Posterior vena cava (tissue), 2 donors: Measurements from ENCODE around the gene KANK2. TPM values are rescaled to one million over a fixed set of nuclear protein-coding genes. Genes with fewer than 3 reads are reported as not detected.

ENCODE experiments used
- DNase-seq: peaks from one replicate; pipeline ENCODE4 v3.0.0-alpha.2; 2020; ENCODE audit warnings: low spot score
- intact Hi-C, 2 donors: fragments of 100-400 bp; cut with DNase I; formaldehyde crosslinking; loops; one replicate each; pipeline versions ENCODE4 v1.14.1 to v1.14.2; 2022 to 2023
- total RNA-seq, 2 donors: library from RNA; stranded (reverse); fragmentation: NEBNext Ultra II Directional; extraction: Animal tissue kit (Norgen Biotek cat#: 25700); gene quantifications; one replicate each; pipeline ENCODE4 v1.2.1, GENCODE V29; 2021
- donor health status: DM: yes; HTN: yes; CAD: no.
- donor health status: DM: yes; HTN: yes; CAD: no.

Gene KANK2
- total RNA-seq, 2 donors from 2014 or later, result 355 to 482 TPM

GRCh38 chr19:11202488-11203193 is 5.3 kb upstream of the KANK2 start:
- no peak for DNase-seq
- intact Hi-C loops, result loop anchor here (5.0 to 10.0 kb wide), 2 partner anchors 65 to 168 kb away; no protein-coding TSS in a partner anchor

- DNase-seq, result no peak
- intact Hi-C loops, result loop anchor here (5.0 to 10.0 kb wide), 2 partner anchors 64 to 167 kb away; no protein-coding TSS in a partner anchor
These were observed 4.4 kb upstream of the KANK2 start for GRCh38 chr19:11201791-11202190.

- intact Hi-C loops, result loop anchor here (5.0 to 10.0 kb wide), 2 partner anchors 64 to 166 kb away; no protein-coding TSS in a partner anchor
- no peak for DNase-seq
These were observed 3.6 kb upstream of the KANK2 start for GRCh38 chr19:11200931-11201330.

GRCh38 chr19:11200015-11200574 is 2.8 kb upstream of the KANK2 start:
- DNase-seq, result no peak
- intact Hi-C loops, result loop anchor here (5.0 to 10.0 kb wide), 2 partner anchors 63 to 165 kb away; no protein-coding TSS in a partner anchor

GRCh38 chr19:11199517-11199916 is 2.2 kb upstream of the KANK2 start:
- DNase-seq, result no peak

DNA sequence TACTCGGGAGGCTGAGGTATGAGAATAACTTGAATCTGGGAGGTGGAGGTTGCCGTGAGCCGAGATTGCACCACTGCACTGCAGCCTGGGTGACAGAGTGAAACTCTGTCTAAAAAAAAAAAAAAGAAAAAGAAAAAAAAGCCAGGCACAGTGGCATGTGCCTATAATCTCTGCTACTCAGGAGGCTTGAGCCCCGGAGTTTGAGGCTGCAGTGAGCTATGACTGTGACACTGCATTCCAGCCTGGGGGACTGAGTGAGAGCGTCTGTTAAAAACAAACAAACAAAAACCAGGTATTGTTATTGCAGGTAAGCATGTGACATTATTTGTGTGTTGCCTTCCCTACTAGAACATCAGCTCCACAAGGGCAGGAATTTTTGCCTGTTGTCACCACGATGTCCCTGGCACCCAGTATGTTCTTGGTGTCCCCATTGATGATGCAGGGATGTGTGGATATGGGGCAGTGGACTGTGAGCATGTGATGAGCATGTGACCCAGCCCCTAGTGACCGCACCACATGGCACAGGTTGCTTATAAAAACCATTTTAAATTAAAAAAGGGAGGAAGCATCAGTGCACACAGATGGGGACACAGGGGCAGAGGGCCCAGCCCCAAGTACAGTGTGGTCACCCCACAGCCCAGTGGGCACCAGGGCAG is 1.6 kb upstream of the KANK2 start:
- intact Hi-C loops, result loop anchor here in 1 of 2 donors (5.0 kb wide), 1 partner anchor 37 kb away; no protein-coding TSS in a partner anchor
- DNase-seq, result no peak

More at GRCh38 chr19:11199517-11199916, 2.2 kb upstream of the KANK2 start:
- intact Hi-C loops, result loop anchor here in 1 of 2 donors (5.0 kb wide), 1 partner anchor 37 kb away; no protein-coding TSS in a partner anchor

- intact Hi-C loops, result loop anchor here in 1 of 2 donors (5.0 kb wide), 1 partner anchor 36 kb away; no protein-coding TSS in a partner anchor
- no peak for DNase-seq
These were observed 810 bp upstream of the KANK2 start for GRCh38 chr19:11198175-11198534.

GRCh38 chr19:11196406-11197287 is 698 bp downstream of the KANK2 start:
- no peak for DNase-seq
- intact Hi-C loops, result loop anchor here in 1 of 2 donors (5.0 kb wide), 1 partner anchor 34 kb away; no protein-coding TSS in a partner anchor

GRCh38 chr19:11195681-11196080 is 1.7 kb downstream of the KANK2 start:
- intact Hi-C loops, result loop anchor here in 1 of 2 donors (5.0 kb wide), 1 partner anchor 33 kb away; no protein-coding TSS in a partner anchor
- DNase-seq, result no peak

GRCh38 chr19:11194656-11195558 is 2.4 kb downstream of the KANK2 start:
- no peak for DNase-seq
- intact Hi-C loops, result loop anchor here in 1 of 2 donors (5.0 kb wide), 1 partner anchor 33 kb away; no protein-coding TSS in a partner anchor

GRCh38 chr19:11194173-11194572 is 3.2 kb downstream of the KANK2 start:
- DNase-seq, result no peak
- intact Hi-C loops, result no loop called here

DNA sequence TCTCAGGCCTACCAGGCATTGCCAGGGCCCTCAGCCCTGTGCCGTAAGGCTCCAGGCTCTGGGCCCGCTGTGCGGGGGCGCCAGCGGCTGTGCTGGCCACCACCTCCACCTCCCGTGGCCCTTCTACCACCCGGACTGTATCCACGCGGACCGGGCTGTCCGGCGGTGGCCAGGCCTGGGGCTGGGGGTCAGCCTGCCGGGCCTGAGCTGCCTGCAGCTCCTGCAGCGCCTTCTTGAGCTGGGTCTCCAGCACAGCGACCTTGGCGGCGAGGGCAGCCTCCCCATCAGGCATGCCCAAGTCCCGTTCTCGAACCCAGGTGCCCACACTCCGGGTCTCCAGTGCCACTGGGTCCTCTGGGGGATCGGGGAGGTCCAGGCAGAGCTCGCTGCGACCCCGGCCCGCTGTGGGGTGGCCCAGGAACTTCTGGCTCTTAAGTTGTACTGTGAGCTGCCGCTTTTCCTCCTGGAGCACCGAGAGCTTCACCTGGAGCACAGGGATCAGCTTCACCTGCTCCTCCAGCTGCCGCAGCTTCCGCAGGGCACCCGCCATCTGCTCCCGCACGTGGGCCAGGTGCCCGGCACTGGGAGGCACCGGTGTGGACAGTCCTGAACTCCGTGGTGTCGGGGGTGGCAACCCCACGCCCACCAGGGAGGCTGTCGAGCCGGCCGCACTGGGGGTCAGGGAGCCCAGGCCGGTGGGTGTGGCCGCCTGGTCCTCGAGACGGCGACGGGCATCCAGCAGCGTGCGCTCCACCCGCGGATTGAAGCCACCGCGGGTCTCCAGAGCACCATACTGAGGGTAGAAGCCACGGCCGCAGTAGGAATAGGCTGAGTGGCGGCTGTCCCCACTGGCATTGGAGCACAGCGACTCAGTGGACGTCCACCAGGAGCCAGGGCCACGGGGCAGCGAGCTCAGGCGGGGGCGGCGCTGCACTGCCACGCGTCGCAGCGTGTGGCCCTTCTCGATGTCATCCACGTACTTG is 4.1 kb downstream of the KANK2 start:
- intact Hi-C loops, result no loop called here
- DNase-seq, result no peak

DNA sequence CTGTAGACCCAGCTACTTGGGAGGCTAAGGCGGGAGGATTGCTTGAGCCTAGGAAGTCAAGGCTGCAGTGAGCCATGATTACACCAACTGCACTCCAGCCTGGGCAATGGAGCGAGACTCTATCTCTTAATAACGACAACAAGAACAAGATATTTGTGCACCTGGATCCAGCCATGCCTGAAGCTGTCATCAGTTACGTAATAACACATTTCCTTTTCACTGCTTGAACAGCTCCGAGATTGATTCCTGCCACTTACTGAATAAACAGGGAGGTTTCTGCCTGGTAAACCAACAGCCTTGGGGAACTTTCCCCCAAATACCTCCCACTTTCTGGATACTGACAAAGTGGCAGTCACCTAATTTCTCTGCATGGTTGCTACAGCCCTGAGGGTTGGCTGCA is 5.4 kb downstream of the KANK2 start:
- no peak for DNase-seq

DNA sequence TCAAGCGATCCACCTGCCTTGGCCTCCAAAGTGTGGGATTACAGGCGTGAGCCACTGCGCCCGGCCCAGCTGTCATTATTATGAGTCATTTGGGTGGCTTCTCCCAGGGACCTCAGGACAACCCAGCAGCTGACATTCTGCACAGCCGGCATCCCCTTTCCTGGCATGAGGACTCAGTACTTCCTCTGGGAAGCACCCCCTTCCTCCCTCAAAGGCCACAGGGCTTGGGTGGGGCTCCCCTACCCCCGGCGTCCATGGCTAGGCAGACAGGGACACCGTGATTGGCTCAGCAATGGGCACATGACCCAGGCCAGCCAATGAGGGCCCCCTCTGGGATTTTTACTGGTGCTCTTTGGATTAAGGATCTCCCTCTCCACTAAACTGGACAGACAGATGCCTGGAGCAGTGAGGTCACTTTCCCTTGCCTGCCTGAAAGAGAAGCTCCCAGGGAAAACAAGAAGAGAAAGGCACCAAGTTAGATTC is 6.0 kb downstream of the KANK2 start:
- peak; percentile 94 for DNase-seq
- intact Hi-C loops, result no loop called here

More for the DNA sequence above, 5.4 kb downstream of the KANK2 start:
- intact Hi-C loops, result no loop called here

GRCh38 chr19:11190501-11190900 is 6.8 kb downstream of the KANK2 start:
- no peak for DNase-seq
- intact Hi-C loops, result no loop called here

GRCh38 chr19:11187441-11187840 is 9.9 kb downstream of the KANK2 start:
- no peak for DNase-seq
- intact Hi-C loops, result no loop called here

- intact Hi-C loops, result no loop called here
- no peak for DNase-seq
These were observed 14.4 kb downstream of the KANK2 start for GRCh38 chr19:11182994-11183393.
